Upper lobe of left lung (tissue), 6 donors: ENCODE data around the gene SARDH. TPM values are rescaled to one million over a fixed set of nuclear protein-coding genes. Genes with fewer than 3 reads are reported as not detected.
A peak's percentile ranks its signal among the peaks of the same experiment; 100 is the strongest.

Experiments used
- ATAC-seq, 2 donors: fragments of 200-7000 bp; cut with Tn5 transposase; one replicate each; pipeline ENCODE4 v1.9.1; 2022; ENCODE audit warnings: mild to moderate bottlenecking in 2 of 2, moderate library complexity in 2 of 2; ENCODE audit not compliant: low FRiP score in 2 of 2
- DNase-seq, 2 donors: peaks; one replicate each; pipeline ENCODE4 v3.0.0-alpha.2; 2019 to 2020
- H3K27ac ChIP-seq, 4 donors: fragments of 200-600 bp; sonication (generic); one replicate each; pipeline ENCODE4 v1.5.1; 2016 to 2019
- H3K27me3 ChIP-seq, 4 donors: fragments of 200-600 bp; sonication (generic); one replicate each; pipeline ENCODE4 v1.5.1; 2017 to 2019
- H3K36me3 ChIP-seq, 4 donors: fragments of 200-600 bp; sonication (generic); one replicate each; pipeline ENCODE4 v1.5.1; 2016 to 2019
- H3K4me1 ChIP-seq, 4 donors: fragments of 200-600 bp; sonication (generic); one replicate each; pipeline ENCODE4 v1.5.1; 2018 to 2019
- H3K4me3 ChIP-seq, 4 donors: fragments of 200-600 bp; sonication (generic); one replicate each; pipeline ENCODE4 v1.5.1; 2017 to 2019; ENCODE audit warnings: mild to moderate bottlenecking in 2 of 4, moderate library complexity in 1 of 4
- H3K9me3 ChIP-seq, 4 donors: fragments of 200-600 bp; sonication (generic); one replicate each; pipeline ENCODE4 v1.5.1; 2018 to 2019
- CTCF ChIP-seq, 6 experiments: fragments of 450-650 bp in 4 of 6; fragments of 200-600 bp in 2 of 6; sonication (generic) in 2 of 6; IDR thresholded peaks; one replicate each; pipeline ENCODE4 v1.5.1; 2016 to 2019; ENCODE audit warnings: antibody characterized with exemption in 6 of 6
- EP300 ChIP-seq, 4 donors: sonication (generic); formaldehyde crosslinking; IDR thresholded peaks; one replicate each; pipeline ENCODE4 v1.5.1; 2017; ENCODE audit warnings: antibody characterized with exemption in 4 of 4, control low read depth in 2 of 4
- POLR2A ChIP-seq, 4 donors: fragments of 450-650 bp; IDR thresholded peaks; one replicate each; pipeline ENCODE4 v1.5.1; 2016 to 2017; ENCODE audit warnings: antibody characterized with exemption in 4 of 4, mild to moderate bottlenecking in 2 of 4
- POLR2AphosphoS5 ChIP-seq, 2 donors: sonication (generic); formaldehyde crosslinking; IDR thresholded peaks; one replicate each; pipeline ENCODE4 v1.5.1; 2017; ENCODE audit warnings: antibody characterized with exemption in 2 of 2
- WGBS, 2 donors: methylation state at CpG; one replicate each; pipeline ENCODE4 v1.1.5; 2017 to 2018; 5-methylcytosine and 5-hydroxymethylcytosine counted together
- total RNA-seq, 6 donors: library from RNA; depleted of rRNA in 4 of 6; stranded (reverse); fragments of >200 nt in 4 of 6; gene quantifications; one replicate each; pipeline versions ENCODE4 v1.1.0 to v1.2.1, GENCODE V29; 2016 to 2021
- donor health status: DM: no; HTN: no; CAD: no; lungs with moderate emphysema.
- donor health status: DM: no; HTN: yes; CAD: no; lungs with severe emphysema.

The SARDH gene
- total RNA-seq, 6 donors from 2014 or later = 0.79 to 37.7 (median 4.2) TPM

GRCh38 chr9:133742251-133742650, 4.1 kb upstream of the SARDH start:
- ATAC-seq (no peak), DNase-seq (no peak)
- 83 to 86% methylated on average over 7 of the region's 7 CpGs for WGBS, 2 donors
- H3K27ac ChIP-seq = peak overlapping the region in 1 of 4 donors; percentile 26
- no peaks in the 10 kb centered on the region for H3K27me3 ChIP-seq
- H3K9me3 ChIP-seq = no peaks in the 10 kb centered on the region
- H3K4me3 ChIP-seq = no peak overlapping the region
- no peak for TF ChIP-seq POLR2AphosphoS5 (IDR thresholded peaks at IDR 0.05)
- no peak for TF ChIP-seq CTCF (IDR thresholded peaks at IDR 0.05)
- no peak for TF ChIP-seq EP300 (IDR thresholded peaks at IDR 0.05)
- TF ChIP-seq POLR2A (IDR thresholded peaks at IDR 0.05) = no peak
- H3K36me3 ChIP-seq = no peaks in the 10 kb centered on the region
- peaks cover 4 to 14% (median 14%) of the 10 kb centered on the region in 4 donors for H3K4me1 ChIP-seq

GRCh38 chr9:133741716-133742115, 3.6 kb upstream of the SARDH start:
- DNase-seq = no peak

GRCh38 chr9:133740911-133741310, 2.8 kb upstream of the SARDH start:
- WGBS, 2 donors = 74 to 84% methylated on average over 3 to 5 of the region's 8 CpGs
- Histone ChIP-seq H3K27ac (no peak overlapping the region), H3K9me3 (no peaks in the 10 kb centered on the region), H3K36me3 (no peaks in the 10 kb centered on the region), H3K27me3 (no peaks in the 10 kb centered on the region), H3K4me3 (no peak overlapping the region), H3K4me1 (peaks cover 4 to 17% (median 14%) of the 10 kb centered on the region in 4 donors)
- no peak for TF ChIP-seq EP300 (IDR thresholded peaks at IDR 0.05)
- TF ChIP-seq POLR2AphosphoS5 (IDR thresholded peaks at IDR 0.05) = no peak
- no peak for TF ChIP-seq CTCF (IDR thresholded peaks at IDR 0.05)
- no peak for TF ChIP-seq POLR2A (IDR thresholded peaks at IDR 0.05)
- peak in 1 of 2 donors; percentile 55 for DNase-seq
- no peak for ATAC-seq

More at GRCh38 chr9:133741716-133742115, 3.6 kb upstream of the SARDH start:
- Histone ChIP-seq H3K27me3 (no peaks in the 10 kb centered on the region), H3K27ac (no peak overlapping the region), H3K9me3 (no peaks in the 10 kb centered on the region), H3K4me3 (no peak overlapping the region), H3K36me3 (no peaks in the 10 kb centered on the region), H3K4me1 (peaks cover 4 to 17% (median 14%) of the 10 kb centered on the region in 4 donors)
- 93 to 99% methylated on average over 9 to 11 of the region's 14 CpGs for WGBS, 2 donors
- TF ChIP-seq CTCF (IDR thresholded peaks at IDR 0.05) (no peak), EP300 (IDR thresholded peaks at IDR 0.05) (no peak), POLR2AphosphoS5 (IDR thresholded peaks at IDR 0.05) (no peak), POLR2A (IDR thresholded peaks at IDR 0.05) (no peak)
- no peak for ATAC-seq

- Histone ChIP-seq H3K4me3 (no peak overlapping the region), H3K36me3 (no peaks in the 10 kb centered on the region), H3K27me3 (no peaks in the 10 kb centered on the region), H3K4me1 (peaks cover 4 to 17% (median 14%) of the 10 kb centered on the region in 4 donors), H3K9me3 (no peaks in the 10 kb centered on the region), H3K27ac (no peak overlapping the region)
- DNase-seq = peak in 1 of 2 donors; percentile 50
- WGBS, 2 donors = 84 to 92% methylated on average over 3 to 17 of the region's 17 CpGs
- ATAC-seq = no peak
- no peak for TF ChIP-seq POLR2A (IDR thresholded peaks at IDR 0.05)
- no peak for TF ChIP-seq EP300 (IDR thresholded peaks at IDR 0.05)
- TF ChIP-seq POLR2AphosphoS5 (IDR thresholded peaks at IDR 0.05) = no peak
- TF ChIP-seq CTCF (IDR thresholded peaks at IDR 0.05) = no peak
Measured at GRCh38 chr9:133739408-133740280, 1.5 kb upstream of the SARDH start.
